ELF-1 (cell line): ENCODE results near the gene ADORA2A.

Source experiments
- DNase-seq: peaks from one replicate; pipeline ENCODE4 v3.0.0-alpha.2; 2016; ENCODE audit warnings: low read depth, low spot score

ADORA2A gene

GRCh38 chr22:24432059-24432853, 4.9 kb downstream of the ADORA2A start:
- DNase-seq, result no peak

GRCh38 chr22:24433001-24433827, 5.8 kb downstream of the ADORA2A start:
- DNase-seq, result no peak

GRCh38 chr22:24433828-24434470, 6.5 kb downstream of the ADORA2A start:
- no peak for DNase-seq

- no peak for DNase-seq
Measured at GRCh38 chr22:24434471-24435322, 7.3 kb downstream of the ADORA2A start.

- no peak for DNase-seq
Measured at GRCh38 chr22:24435323-24435645, 7.9 kb downstream of the ADORA2A start.

- DNase-seq, result no peak
Measured at GRCh38 chr22:24435861-24436371, 8.5 kb downstream of the ADORA2A start.

GRCh38 chr22:24436553-24436952, 9.2 kb downstream of the ADORA2A start:
- no peak for DNase-seq

- no peak for DNase-seq
Measured at GRCh38 chr22:24437091-24437490, 9.7 kb downstream of the ADORA2A start.

- peak; percentile 69 for DNase-seq
Measured at GRCh38 chr22:24437741-24438328, 10.4 kb downstream of the ADORA2A start.

- DNase-seq, result no peak
Measured at GRCh38 chr22:24440270-24440717, 12.9 kb downstream of the ADORA2A start.

- DNase-seq, result no peak
Measured at GRCh38 chr22:24440718-24441405, 13.5 kb downstream of the ADORA2A start.

- no peak for DNase-seq
Measured at GRCh38 chr22:24441406-24442351, 14.3 kb downstream of the ADORA2A start.

- no peak for DNase-seq
Measured at GRCh38 chr22:24442352-24442744, 14.9 kb downstream of the ADORA2A start.

- no peak for DNase-seq
Measured at GRCh38 chr22:24443668-24444067, 16.3 kb downstream of the ADORA2A start.

GRCh38 chr22:24444251-24444650, 16.9 kb downstream of the ADORA2A start:
- DNase-seq, result no peak

- DNase-seq, result no peak
Measured at GRCh38 chr22:24444729-24445466, 17.5 kb downstream of the ADORA2A start.

- no peak for DNase-seq
Measured at GRCh38 chr22:24445481-24446259, 18.3 kb downstream of the ADORA2A start.

GRCh38 chr22:24446260-24446611, 18.8 kb downstream of the ADORA2A start:
- no peak for DNase-seq
